HepG2 (cell line): ENCODE data around the gene PDE3A. TPM values are rescaled to one million over a fixed set of nuclear protein-coding genes. Genes with fewer than 3 reads are reported as not detected.

ENCODE experiments used
- ATAC-seq: fragments of 200-7000 bp; cut with Tn5 transposase; 3 replicates; pipeline ENCODE4 v1.9.1; 2020; ENCODE audit warnings: mild to moderate bottlenecking, moderate library complexity
- BruUV-seq: library from RNA; stranded (reverse); fragments of 400-500 nt; replicated peaks from 2 replicates; lab custom pipeline; 2021; lab: Mats Ljungman, UMichigan
- CTCF ChIA-PET: fragments of 300-600 bp; formaldehyde crosslinking; extraction: SDS; loops from one replicate; lab custom pipeline; 2021; ENCODE audit warnings: low total read pairs, inconsistent platforms, low intra/inter-chr PET ratio; lab: Yijun Ruan, JAX
- POLR2A ChIA-PET: fragments of 350-600 bp; sonication (Branson Sonifier 250); formaldehyde crosslinking; loops from one replicate; lab custom pipeline; 2020; ENCODE audit warnings: antibody characterized with exemption, inconsistent platforms; lab: Yijun Ruan, JAX
- DNase-seq: peaks from one replicate; pipeline ENCODE4 v3.0.0-alpha.2; 2015; ENCODE audit warnings: low spot score
- FAIRE-seq: peaks from 3 replicates; lab custom pipeline; 2011; peaks lifted over from hg19 to GRCh38; lab: Jason Lieb, UNC
- H2AFZ ChIP-seq: one replicate; pipeline ENCODE4 v1.6.1; 2011; ENCODE audit warnings: low read length, inconsistent platforms
- H3K27ac ChIP-seq: fragments of 300-600 bp; 3 replicates; pipeline ENCODE4 v1.8.0; 2011; ENCODE audit warnings: mixed run types, mild to moderate bottlenecking, mixed read lengths, low read length, inconsistent platforms; ENCODE audit not compliant: insufficient read depth; ENCODE audit errors: extremely low read length
- H3K27me3 ChIP-seq, 2 experiments: fragments of 200-600 bp in 1 of 2; 2 replicates in 1 of 2; 3 replicates in 1 of 2; pipeline versions ENCODE4 v1.6.0 to v1.8.0; 2011; ENCODE audit warnings: low read length in 2 of 2, mild to moderate bottlenecking in 2 of 2, moderate library complexity in 2 of 2, inconsistent platforms in 1 of 2; ENCODE audit not compliant: insufficient read depth in 2 of 2, control insufficient read depth in 1 of 2
- H3K36me3 ChIP-seq, 2 experiments: fragments of 200-600 bp in 1 of 2; replicated peaks in 1 of 2; 2 replicates in 1 of 2; 3 replicates in 1 of 2; pipeline versions ENCODE4 v1.5.1 to v1.8.0; 2011; ENCODE audit warnings: low read length in 2 of 2, inconsistent platforms in 1 of 2; ENCODE audit not compliant: insufficient read depth in 2 of 2, control insufficient read depth in 1 of 2
- H3K4me1 ChIP-seq: 2 replicates; pipeline ENCODE4 v1.5.1; 2012; ENCODE audit warnings: low read length, inconsistent platforms; ENCODE audit not compliant: insufficient read depth
- H3K4me2 ChIP-seq: 2 replicates; pipeline ENCODE4 v1.6.0; 2011; ENCODE audit warnings: low read depth, low read length, inconsistent platforms
- H3K4me3 ChIP-seq, 3 experiments: fragments of 200-600 bp in 1 of 3; sonication (generic), shearing (Covaris generic) in 1 of 3; replicated peaks in 1 of 3; 2 replicates each; pipeline ENCODE4 v1.5.1; 2011 to 2016; ENCODE audit warnings: low read length in 3 of 3, inconsistent platforms in 2 of 3, low read depth in 2 of 3, mild to moderate bottlenecking in 2 of 3, control low read depth in 1 of 3, mixed read lengths in 1 of 3; ENCODE audit not compliant: insufficient read depth in 1 of 3
- H3K79me2 ChIP-seq: one replicate; pipeline ENCODE4 v1.6.1; 2011; ENCODE audit warnings: low read length, inconsistent platforms; ENCODE audit not compliant: insufficient read depth
- H3K9ac ChIP-seq: 2 replicates; pipeline ENCODE4 v1.6.0; 2011; ENCODE audit warnings: mild to moderate bottlenecking, low read depth, low read length, inconsistent platforms; ENCODE audit not compliant: insufficient read depth
- H3K9me3 ChIP-seq: 2 replicates; pipeline ENCODE4 v1.5.1; 2012; ENCODE audit warnings: mild to moderate bottlenecking, low read length
- H4K20me1 ChIP-seq: 2 replicates; pipeline ENCODE4 v1.6.0; 2011; ENCODE audit warnings: inconsistent platforms, mild to moderate bottlenecking, low read length, moderate library complexity; ENCODE audit not compliant: insufficient read depth
- CBX2 ChIP-seq, 2 experiments: fragments of 200-600 bp in 1 of 2; sonication (generic); formaldehyde crosslinking in 1 of 2; IDR thresholded peaks; 2 replicates each; pipeline versions ENCODE4 v1.7.0 to v1.8.1; 2018 to 2022; ENCODE audit warnings: low read depth in 2 of 2, low read length in 1 of 2, mild to moderate bottlenecking in 1 of 2, missing genetic modification reagents in 1 of 2
- ELF4 ChIP-seq: sonication (generic); formaldehyde crosslinking; IDR thresholded peaks from 2 replicates; pipeline ENCODE4 v1.5.0; 2020; ENCODE audit warnings: missing genetic modification reagents, mild to moderate bottlenecking, moderate library complexity, borderline replicate concordance
- HINFP ChIP-seq: sonication (generic); formaldehyde crosslinking; IDR thresholded peaks from 2 replicates; pipeline ENCODE4 v1.4.0; 2020; ENCODE audit warnings: low read depth, mild to moderate bottlenecking, missing genetic modification reagents
- HMGA1 ChIP-seq: sonication (generic); formaldehyde crosslinking; conservative IDR thresholded peaks from 2 replicates; pipeline ENCODE4 v1.4.0; 2020; ENCODE audit warnings: missing genetic modification reagents
- MAZ ChIP-seq, 2 experiments: sonication (generic) in 1 of 2; formaldehyde crosslinking in 1 of 2; IDR thresholded peaks; 2 replicates each; pipeline versions ENCODE4 v1.5.0 to v1.6.1; 2012 to 2020; ENCODE audit warnings: low read depth in 2 of 2, mild to moderate bottlenecking in 2 of 2, borderline replicate concordance in 1 of 2, improper control_type of control experiment in 1 of 2, low read length in 1 of 2, missing genetic modification reagents in 1 of 2, moderate library complexity in 1 of 2
- NFATC3 ChIP-seq: sonication (generic); formaldehyde crosslinking; IDR thresholded peaks from 2 replicates; pipeline ENCODE4 v1.5.1; 2020; ENCODE audit warnings: mild to moderate bottlenecking, missing genetic modification reagents
- SP5 ChIP-seq: IDR thresholded peaks from 2 replicates; pipeline ENCODE4 v1.6.1; 2016; ENCODE audit warnings: low read depth, borderline replicate concordance
- TRIM22 ChIP-seq: fragments of 450-650 bp; IDR thresholded peaks from 2 replicates; pipeline ENCODE4 v1.6.1; 2017
- ZNF260 ChIP-seq: sonication (generic); formaldehyde crosslinking; IDR thresholded peaks from 2 replicates; pipeline ENCODE4 v1.4.0; 2020; ENCODE audit warnings: missing genetic modification reagents, low read depth, mild to moderate bottlenecking, borderline replicate concordance
- ZNF503 ChIP-seq: sonication (generic); formaldehyde crosslinking; IDR thresholded peaks from 2 replicates; pipeline ENCODE4 v1.4.0; 2020; ENCODE audit warnings: missing genetic modification reagents
- ZZZ3 ChIP-seq: sonication (generic); formaldehyde crosslinking; IDR thresholded peaks from 2 replicates; pipeline ENCODE4 v1.4.0; 2020; ENCODE audit warnings: missing genetic modification reagents, mild to moderate bottlenecking, borderline replicate concordance
- WGBS: methylation state at CpG from one replicate; pipeline ENCODE4 v1.1.6; 2017; ENCODE audit warnings: low lambda C conversion rate; 5-methylcytosine and 5-hydroxymethylcytosine counted together
- in situ Hi-C: cut with HindIII; loops from 2 replicates; pipeline ENCODE4 v1.10.0; 2017; ENCODE audit warnings: low pct_unique_long_range_greater_than_20kb; ENCODE audit not compliant: extremely low pct_ligation_motif_present
- intact Hi-C: fragments of 100-400 bp; cut with micrococcal nuclease; formaldehyde crosslinking; loops from one replicate; pipeline ENCODE4 v1.10.0; 2022; ENCODE audit not compliant: unreplicated experiment
- polyA plus RNA-seq, 8 experiments: library from polyadenylated mRNA; depleted of rRNA in 3 of 8; stranded (reverse) in 7 of 8; unstranded in 1 of 8; fragments of >200 nt; fragmentation: Illumina TruSeq in 4 of 8; extraction: Trizol in 4 of 8; gene quantifications; 2 replicates each; pipeline versions ENCODE4 v1.2.1 to v1.2.3, GENCODE V29; 2011 to 2016; ENCODE audit warnings: low read depth in 4 of 8, missing spikeins in 1 of 8, mixed read lengths in 1 of 8; ENCODE audit not compliant: insufficient read depth in 1 of 8
- total RNA-seq, 5 experiments: library from RNA; depleted of rRNA; stranded (reverse); fragments of >200 nt; fragmentation: Illumina TruSeq; extraction: Trizol; gene quantifications; 2 replicates each; pipeline ENCODE4 v1.2.3, GENCODE V29; 2016; ENCODE audit warnings: low read depth in 1 of 5

PDE3A gene
- total and polyA plus RNA-seq, 2 of the 13 experiments (the other 11 are each of a cell fraction or from before 2014, with no cell fraction given) = 0.77 to 1.5 TPM

GRCh38 chr12:20457582-20457981 lies 89.2 kb downstream of the PDE3A start:
- peak overlapping the region; percentile 27 for H2AFZ ChIP-seq
- no peaks in the 10 kb centered on the region for H3K79me2 ChIP-seq
- 1% methylated on average over 2 of the region's 2 CpGs for WGBS
- BruUV-seq = no TSS peak
- no peaks in the 10 kb centered on the region for H3K36me3 ChIP-seq
- intact Hi-C loops = no loop called here
- no peaks in the 10 kb centered on the region for H3K4me1 ChIP-seq
- no peak overlapping the region for H3K4me3 ChIP-seq
- no peaks in the 10 kb centered on the region for H3K27me3 ChIP-seq
- CTCF ChIA-PET = no interaction called here
- H3K27ac ChIP-seq = no peak overlapping the region
- H3K9me3 ChIP-seq = no peaks in the 10 kb centered on the region
- POLR2A ChIA-PET = no interaction called here
- H3K4me2 ChIP-seq = no peak overlapping the region
- DNase-seq (no peak), ATAC-seq (no peak), FAIRE-seq (no peak)
- no peaks in the 10 kb centered on the region for H4K20me1 ChIP-seq
- no peak overlapping the region for H3K9ac ChIP-seq
- TF ChIP-seq HMGA1 (no peak), CBX2 (IDR thresholded peaks at IDR 0.05; ENCODE audit: low read depth, low read length) (no peak), CBX2 (CRISPR knock-in tag; IDR thresholded peaks at IDR 0.05; ENCODE audit: low read depth) (no peak), MAZ (IDR thresholded peaks at IDR 0.05; ENCODE audit: borderline replicate concordance, low read depth, low read length) (no peak), MAZ (CRISPR knock-in tag; IDR thresholded peaks at IDR 0.05; ENCODE audit: low read depth) (no peak), ZZZ3 (CRISPR knock-in tag) (no peak), NFATC3 (CRISPR knock-in tag) (no peak), ZNF260 (CRISPR knock-in tag) (no peak), TRIM22 (no peak), SP5 (no peak), ELF4 (CRISPR knock-in tag) (no peak), HINFP (CRISPR knock-in tag) (no peak), ZNF503 (CRISPR knock-in tag) (no peak)
- TF ChIP-seq, all 625 proteins: peak for 0
- in situ Hi-C loops = loop anchor here (25.0 kb wide), 1 partner anchor 355 kb away; the partner anchor contains the start of gene SLCO1B3
